GM19397 (cell line): ENCODE measurements around the gene CHMP1B.

ENCODE experiments used
- ATAC-seq: cut with Tn5 transposase; IDR thresholded peaks from one replicate; pipeline ENCODE4 v1.9.1; 2021; ENCODE audit warnings: mild to moderate bottlenecking, moderate library complexity; ENCODE audit not compliant: unreplicated experiment

CHMP1B gene, protein sequence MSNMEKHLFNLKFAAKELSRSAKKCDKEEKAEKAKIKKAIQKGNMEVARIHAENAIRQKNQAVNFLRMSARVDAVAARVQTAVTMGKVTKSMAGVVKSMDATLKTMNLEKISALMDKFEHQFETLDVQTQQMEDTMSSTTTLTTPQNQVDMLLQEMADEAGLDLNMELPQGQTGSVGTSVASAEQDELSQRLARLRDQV

GRCh38 chr18:11851146-11851805, at the start of gene CHMP1B:
Gene CHMP1B (plus strand): TSS chr18:11851413. CDS start chr18:11851512, 99 bp downstream.
- ATAC-seq, result peak; percentile 95

DNA sequence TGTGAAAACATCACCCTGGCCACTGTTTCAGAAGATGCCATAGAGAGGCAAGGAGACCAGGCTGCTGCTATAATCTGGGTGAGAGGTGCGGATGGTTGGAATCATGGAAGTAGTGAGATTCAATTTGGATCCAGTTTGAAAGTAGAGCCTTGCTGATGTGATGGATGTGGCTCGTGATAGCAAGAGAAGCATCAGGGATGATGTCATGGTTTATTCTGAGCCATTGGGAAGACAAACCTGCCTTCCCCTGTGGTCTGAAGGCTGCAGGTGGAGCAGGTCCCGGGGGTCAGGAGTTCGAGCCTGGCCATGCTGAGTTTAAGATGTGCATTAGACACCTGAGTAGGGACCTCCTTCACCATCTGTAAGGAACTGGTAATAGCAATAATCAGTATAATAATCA, 49.6 kb upstream of the CHMP1B start:
- no peak for ATAC-seq

- ATAC-seq, result no peak
Measured at GRCh38 chr18:11802158-11802557, 49.1 kb upstream of the CHMP1B start.

- no peak for ATAC-seq
Measured at GRCh38 chr18:11802586-11802985, 48.6 kb upstream of the CHMP1B start.

DNA sequence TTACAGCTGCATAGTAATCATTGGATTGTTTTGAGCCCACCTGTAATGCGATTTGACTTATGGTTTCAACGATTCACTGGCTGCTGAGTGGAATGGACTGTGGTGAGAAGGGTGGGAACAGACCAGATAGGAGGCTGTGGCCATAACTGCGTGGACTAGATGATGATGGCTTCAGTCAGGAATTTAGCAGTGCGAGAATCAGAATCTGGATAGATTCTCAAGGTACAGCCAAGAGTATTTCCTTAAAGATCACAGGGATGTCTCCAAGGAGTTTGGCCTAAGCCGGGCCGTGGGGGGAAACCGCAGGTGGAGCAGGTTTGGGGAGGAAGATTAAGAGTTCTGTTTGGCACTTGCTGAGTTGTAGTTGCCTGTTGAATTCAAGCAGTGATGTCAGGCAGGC, 44.0 kb upstream of the CHMP1B start:
- ATAC-seq, result no peak

- no peak for ATAC-seq
Measured at GRCh38 chr18:11808001-11808855, 43.0 kb upstream of the CHMP1B start.

- no peak for ATAC-seq
Measured at GRCh38 chr18:11809895-11810294, 41.3 kb upstream of the CHMP1B start.

DNA sequence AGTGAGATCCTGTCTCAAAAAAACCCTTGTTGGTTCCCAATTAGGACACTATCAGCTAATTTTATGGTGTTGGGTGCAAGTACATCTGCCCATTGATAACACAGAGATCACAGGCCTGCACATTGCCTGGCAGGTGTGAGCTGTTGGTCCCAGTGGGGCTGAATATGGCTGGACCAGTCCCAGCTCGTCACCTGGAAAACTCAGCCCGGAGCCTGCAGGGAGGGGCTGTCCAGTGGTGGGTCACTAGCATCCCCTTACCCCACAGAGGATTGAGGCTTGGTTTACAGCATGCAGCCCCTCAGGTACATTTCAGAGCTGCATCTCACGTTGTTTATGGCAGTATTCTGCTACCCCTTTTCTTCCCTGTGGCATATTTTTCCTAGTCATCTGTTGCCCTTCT, 40.8 kb upstream of the CHMP1B start:
- no peak for ATAC-seq

- ATAC-seq, result no peak
Measured at GRCh38 chr18:11811009-11811408, 40.2 kb upstream of the CHMP1B start.

DNA sequence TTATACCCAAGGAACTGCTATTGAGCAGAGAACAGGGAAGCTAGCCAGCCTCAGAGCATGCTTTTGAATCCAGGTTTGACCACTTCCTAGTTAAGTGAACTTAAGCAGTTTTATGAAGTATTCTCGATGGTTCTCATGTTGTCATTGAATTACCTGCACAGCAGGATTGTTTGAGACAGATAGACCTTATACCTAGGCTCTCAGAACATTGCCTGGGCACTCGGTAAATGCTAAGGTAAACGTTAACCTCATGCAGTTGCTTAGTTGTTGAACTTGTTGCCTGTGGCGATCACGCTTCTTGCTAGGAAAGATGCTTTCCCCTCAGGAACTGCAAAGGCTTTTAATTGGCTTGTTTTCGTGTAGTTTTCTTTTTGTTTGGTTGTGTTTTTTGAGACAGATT, 34.0 kb upstream of the CHMP1B start:
- no peak for ATAC-seq

DNA sequence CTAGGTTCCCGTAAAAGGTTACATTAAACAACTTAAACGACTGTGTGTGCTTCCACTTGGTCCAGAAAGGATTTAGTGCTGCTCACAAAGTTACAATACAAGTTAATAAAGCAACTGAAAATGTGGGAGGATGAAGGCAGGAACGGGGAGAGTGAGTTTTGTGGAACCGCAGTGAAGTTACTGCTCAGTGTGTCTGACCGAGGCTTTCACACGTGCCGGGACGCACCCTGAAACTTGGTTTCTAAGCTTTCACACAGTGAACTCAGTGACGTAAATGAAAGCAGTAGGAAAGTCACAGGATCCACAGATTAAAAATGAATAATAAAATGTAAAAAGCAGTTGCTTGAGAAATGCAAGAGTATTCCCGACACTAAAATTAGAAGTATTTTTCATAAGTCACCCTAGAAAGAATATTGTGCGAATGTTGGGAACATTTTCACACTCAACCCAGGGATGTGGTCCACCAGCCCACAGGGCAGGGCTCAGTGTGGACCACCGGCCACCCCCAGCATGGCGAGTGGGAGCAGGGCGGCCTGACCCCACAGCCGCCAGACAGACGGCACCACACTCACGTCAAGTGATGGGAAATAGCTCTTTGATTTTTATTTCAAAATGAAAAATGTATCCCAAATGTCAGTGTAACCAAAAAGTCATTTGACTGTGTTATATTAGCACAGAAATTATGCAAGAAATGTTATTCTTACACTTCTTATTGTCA, 32.6 kb upstream of the CHMP1B start:
- no peak for ATAC-seq

DNA sequence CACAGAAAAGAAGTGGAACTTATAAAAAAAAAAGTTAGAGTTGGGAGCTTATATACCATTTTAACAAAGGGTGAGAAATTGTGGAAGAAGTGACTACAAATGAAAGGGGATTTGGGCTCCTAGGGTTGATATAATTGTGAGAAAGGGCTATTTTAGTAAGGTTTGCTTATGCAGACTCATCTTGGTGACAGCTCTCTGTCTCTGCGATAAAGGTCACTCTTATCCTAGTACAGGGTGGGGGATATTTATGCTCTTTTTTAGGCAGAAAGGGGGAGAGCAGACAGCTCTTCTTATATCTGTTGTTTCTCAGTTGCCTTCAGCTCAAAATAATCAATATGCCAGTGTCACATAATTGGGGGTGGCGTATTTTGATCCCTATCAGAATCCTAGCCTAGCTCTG, 31.3 kb upstream of the CHMP1B start:
- no peak for ATAC-seq

DNA sequence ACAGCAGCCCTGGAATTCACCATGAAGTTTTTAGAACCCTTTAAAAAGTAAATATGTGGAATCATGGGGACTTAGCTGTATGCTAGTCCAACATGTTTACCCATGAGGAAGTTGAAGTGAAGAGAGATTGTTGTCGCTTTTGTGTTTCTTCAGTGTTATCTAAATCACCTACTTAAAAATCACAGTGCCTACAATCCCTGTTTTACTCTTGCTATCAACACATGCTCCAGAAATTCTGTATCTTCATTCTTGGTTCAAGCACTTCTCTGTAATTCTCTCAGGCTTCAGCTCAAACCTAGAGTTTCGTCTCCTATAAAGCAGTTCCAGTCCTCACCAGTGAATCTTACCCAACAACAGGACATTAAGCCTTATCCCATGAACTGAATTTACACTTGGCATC, 30.5 kb upstream of the CHMP1B start:
- ATAC-seq, result no peak

GRCh38 chr18:11821208-11821607, 30.0 kb upstream of the CHMP1B start:
- no peak for ATAC-seq

GRCh38 chr18:11821643-11822237, 29.5 kb upstream of the CHMP1B start:
- ATAC-seq, result no peak

- ATAC-seq, result no peak
Measured at GRCh38 chr18:11823545-11823944, 27.7 kb upstream of the CHMP1B start.

GRCh38 chr18:11826836-11827235, 24.4 kb upstream of the CHMP1B start:
- ATAC-seq, result no peak

DNA sequence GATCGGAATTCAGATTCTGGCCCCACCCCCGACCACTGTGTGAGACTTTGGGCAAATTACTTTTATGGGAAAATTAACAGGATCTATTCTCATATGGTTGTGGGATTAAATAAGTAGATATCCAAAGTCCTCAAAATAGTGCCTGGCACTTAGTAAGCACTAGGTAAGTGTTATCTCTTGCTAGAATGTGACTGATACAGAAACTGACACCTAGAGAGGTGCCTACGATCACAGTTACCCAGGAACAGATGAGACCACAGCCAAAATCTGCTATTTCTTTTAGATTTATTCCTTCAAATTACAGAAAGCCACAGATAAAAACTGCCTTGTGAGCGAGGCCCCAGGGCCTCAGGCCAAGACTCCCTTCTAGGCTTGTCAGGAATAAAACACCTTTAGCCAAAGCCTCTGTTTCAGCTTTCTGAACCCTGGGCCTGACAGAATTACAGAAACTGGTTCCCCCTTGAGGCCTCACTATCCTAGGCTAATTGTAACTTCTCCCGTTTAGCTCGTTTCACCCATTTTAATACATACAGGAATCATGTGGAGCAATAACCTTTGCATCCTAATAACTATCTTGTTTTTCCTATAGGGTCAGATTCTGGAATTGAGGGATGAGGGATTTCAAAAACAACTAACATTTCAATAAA, 22.3 kb upstream of the CHMP1B start:
- no peak for ATAC-seq

DNA sequence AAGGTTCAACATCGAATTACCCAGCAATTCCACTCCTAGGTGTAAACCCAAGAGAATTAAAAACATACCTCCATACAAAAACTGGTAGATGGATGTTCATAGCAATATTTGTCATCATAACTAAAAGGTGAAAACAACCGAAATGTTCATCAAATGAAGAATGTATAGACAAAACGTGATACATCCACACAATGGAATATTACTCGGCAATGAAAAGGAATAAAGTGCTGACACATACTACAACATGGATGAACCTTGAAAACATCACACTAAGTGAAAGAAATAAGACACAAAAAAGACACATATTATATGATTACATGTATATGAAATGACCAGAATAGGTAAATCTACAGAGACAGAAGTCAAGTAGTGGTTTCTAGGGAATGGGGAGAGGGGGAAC, 20.6 kb upstream of the CHMP1B start:
- ATAC-seq, result no peak

- ATAC-seq, result no peak
Measured at GRCh38 chr18:11831921-11832320, 19.3 kb upstream of the CHMP1B start.
